Islet precursor cell (in vitro differentiated cells): ENCODE results near the gene NNAT.
"Not testable (repeated sequence)": the region's sequence is repeated elsewhere in the genome, so short reads cannot be mapped to it uniquely, and the experiment has no call there.

Experiments used
- DNase-seq: peaks from one replicate; pipeline ENCODE4 v3.0.0-alpha.2; 2018

The NNAT gene

DNA sequence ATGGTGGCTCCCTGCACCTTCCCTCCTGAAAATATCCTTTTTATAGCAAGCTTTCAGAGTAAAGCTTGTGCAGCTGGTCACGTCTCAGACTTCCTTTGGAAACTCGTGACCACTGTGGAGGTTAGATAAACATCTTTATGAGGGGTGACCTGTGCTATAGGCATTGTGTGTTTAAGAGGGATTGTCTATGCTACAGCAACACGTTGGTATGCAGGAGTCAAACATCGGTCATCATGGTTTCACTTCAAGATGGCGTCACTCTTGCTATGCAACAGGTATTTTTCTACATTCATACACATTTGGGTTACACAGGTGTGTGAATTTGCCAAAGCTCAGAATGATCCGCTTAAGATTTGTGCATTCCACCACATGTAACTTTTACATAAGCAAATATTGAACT lies 21.2 kb downstream of the NNAT start:
- peak; percentile 78 for DNase-seq

DNA sequence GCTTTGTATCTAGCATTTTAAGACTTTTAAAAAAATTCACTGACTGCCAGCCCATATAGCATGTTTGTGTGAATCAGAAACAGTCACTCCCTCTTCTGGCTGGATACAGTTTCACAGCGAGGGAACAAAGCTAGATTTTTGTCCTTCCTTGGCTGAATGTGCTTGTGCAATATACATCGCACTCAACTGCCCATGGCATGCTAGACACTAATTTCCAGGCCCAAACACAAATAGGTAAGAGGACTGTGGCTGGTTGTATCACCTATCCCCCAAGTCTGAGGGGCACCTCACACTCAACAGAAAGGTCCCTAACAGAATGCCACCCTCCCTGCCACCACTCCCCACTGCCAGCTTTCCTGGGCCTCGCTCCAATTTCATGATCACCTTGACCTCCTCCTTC lies 22.8 kb downstream of the NNAT start:
- peak; percentile 54 for DNase-seq

DNA sequence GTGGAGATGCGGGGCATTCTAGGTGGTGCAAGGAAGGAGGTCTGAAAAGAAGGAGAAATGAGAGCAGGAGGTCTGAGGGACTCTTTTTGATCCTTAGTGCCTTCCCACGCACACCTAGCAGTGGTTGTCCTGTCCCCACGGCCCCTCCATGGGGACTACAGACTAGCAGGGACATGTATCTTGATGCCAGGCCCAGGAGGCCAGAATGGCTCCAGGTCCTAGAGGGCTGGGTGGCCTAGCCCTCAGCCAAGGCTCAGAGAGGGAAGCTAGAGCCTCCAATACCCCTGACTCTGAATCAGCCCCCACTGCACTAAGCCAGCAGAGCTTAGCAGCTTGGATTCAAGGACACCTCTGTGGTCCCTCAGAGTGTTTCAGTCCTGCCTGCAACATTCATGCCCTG lies 23.3 kb downstream of the NNAT start:
- peak; percentile 31 for DNase-seq

DNA sequence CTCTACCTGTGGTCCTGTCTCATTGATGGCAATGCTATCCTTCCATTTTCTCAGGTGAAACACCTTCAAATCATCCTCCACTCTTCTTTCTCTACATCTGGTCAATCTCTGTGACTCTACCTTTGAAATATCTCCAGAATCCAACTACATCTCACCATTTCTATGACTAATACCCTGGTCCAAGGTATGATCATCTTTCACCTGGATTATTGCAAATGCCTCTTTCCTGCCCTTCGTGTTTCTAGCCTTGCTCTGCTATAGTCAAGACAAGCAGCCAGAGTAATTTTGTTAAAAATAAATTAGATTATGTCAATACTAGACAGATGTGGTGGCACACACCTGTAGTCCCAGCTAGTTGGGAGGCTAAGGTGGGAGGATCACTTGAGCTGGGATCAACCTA lies 24.5 kb downstream of the NNAT start:
- DNase-seq = no peak

DNA sequence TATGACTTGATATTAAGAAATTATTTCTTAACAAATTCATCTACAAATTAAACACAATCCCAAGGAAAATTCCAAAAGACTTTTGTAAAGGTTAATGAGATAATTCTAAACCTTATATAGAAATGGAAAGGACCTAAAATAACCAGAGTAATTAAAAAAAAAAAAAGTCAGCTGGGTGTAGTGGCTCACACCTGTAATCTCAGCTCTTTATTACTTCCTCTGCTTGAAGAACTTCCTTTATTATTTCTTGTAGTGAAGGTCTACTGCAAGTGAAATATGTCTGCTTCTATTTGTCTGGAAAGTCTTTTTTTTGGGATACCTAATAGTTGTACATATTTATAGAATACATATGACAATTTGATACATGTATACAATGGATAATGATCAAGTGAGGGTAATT lies 26.9 kb downstream of the NNAT start:
- no peak for DNase-seq

DNA sequence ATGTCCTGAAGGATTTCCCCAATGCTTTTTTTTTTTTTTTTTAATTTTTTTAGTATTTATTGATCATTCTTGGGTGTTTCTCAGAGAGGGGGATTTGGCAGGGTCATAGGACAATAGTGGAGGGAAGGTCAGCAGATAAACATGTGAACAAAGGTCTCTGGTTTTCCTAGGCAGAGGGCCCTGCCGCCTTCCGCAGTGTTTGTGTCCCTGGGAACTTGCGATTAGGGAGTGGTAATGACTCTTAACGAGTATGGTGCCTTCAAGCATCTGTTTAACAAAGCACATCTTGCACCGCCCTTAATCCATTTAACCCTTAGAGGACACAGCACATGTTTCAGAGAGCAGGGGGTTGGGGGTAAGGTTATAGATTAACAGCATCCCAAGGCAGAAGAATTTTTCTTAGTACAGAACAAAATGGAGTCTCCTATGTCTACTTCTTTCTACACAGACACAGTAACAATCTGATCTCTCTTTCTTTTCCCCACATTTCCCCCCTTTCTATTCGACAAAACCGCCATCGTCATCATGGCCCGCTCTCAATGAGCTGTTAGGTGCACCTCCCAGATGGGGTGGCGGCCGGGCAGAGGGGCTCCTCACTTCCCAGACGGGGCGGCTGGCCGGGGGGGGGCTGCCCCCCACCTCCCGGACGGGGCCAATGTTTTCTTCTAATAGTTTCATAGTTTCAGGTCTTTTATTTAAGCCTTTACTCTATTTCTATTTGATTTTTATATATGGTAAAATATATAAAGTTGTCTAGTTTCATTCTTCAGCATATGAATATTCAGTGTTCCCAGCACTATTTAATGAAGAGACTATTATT lies 29.3 kb downstream of the NNAT start:
- not testable (repeated sequence) for DNase-seq

DNA sequence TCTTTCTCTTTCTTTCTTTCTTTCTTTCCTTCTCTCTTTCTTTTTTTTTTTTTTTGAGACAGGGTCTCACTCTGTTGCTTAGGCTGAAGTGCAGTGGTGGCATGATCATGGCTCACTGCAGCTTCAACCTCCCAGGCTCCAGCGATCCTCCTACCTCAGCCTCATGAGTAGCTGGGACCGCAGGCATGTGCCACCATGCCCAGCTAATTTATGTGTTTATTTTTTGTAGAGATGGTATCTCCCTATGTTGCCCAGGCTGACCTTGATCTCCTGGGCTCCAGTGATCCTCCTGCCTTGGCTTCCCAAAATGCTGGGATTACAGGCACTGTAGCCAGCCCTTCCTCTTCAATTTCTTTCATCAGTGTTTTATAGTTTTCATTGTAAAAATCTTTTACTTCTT lies 30.6 kb downstream of the NNAT start:
- DNase-seq = peak; percentile 11

DNA sequence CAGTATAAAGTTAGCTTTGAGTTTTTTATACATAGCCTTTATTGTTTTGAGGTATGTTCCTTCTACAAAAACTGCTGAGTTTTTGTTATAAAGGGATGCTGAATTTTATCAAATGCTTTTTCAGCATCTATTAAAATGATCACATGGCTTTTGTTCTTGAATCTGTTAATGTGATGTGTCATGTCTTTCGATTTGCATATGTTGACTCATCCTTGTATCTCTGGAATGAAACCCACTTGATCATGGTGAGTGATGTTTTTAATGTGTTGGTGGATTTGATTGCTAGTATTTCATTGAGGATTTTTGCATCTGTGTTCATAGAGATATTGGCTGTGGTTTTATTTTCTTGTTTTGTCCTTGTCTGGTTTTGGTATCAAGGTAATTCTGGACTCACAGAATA lies 31.4 kb downstream of the NNAT start:
- no peak for DNase-seq

DNA sequence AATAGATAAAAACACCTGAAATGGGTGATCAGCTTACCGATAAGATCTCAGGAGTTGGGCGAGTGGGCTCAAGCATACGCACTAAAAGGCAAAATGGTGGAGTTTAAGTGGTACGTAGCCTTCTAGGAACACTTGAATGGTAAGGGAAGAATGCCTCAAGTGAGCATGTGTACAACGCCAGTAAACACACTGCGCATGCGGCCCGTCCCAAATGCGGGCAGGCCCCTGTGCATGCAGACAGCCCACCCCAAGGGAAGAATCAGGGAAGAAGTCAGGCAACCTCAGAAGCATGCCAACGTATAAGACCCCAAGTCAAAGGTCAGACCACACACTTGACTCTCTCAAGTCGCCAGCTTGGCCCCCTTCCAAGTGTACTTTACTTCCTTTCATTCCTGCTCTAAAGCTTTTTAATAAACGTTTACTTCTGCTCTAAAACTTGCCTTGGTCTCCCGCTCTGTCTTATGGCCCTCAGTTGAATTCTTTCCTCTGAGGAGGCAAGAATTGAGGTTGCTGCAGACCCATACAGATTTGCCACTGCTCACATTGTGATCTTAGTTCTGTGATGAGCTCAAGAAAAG lies 33.8 kb downstream of the NNAT start:
- DNase-seq = not testable (repeated sequence)

DNA sequence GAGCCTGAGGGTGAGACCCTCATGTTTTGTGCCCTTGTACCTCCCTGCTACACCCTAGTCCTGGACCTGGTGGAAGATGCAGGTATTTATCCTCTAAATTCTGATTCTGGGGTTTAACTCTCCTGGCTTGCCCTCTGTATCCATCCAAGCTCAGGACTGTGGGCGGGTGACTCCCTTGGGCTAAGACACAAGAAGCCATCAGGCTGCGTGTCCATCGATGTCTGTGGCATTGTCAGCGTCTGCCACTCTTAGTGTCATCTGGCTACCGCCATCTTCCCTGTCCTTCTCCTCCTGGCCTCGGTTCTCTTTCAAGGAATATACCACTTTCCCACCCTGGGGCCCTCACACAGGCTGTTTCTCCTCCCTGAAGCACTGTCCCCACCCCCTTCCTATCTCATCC lies 35.5 kb downstream of the NNAT start:
- DNase-seq = peak; percentile 35

DNA sequence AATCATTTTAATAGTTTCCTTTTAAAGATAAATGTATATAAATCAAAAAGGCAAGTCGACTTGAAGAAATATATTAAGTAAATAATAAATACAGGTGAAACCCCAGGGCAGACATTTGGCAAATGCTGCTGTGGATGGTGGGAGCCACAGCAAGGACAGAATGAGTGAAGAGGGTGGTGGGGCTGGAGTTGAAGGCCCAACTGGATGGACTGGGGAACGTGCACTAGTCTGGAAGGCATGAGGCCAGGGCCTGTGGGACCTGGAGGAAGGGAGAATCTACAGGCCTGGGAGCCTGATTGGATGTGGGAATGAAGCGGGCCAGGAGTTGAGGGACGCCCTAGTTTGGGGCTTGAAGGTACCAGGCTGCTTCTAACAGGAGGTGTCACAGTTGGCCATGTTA lies 37.3 kb downstream of the NNAT start:
- no peak for DNase-seq

DNA sequence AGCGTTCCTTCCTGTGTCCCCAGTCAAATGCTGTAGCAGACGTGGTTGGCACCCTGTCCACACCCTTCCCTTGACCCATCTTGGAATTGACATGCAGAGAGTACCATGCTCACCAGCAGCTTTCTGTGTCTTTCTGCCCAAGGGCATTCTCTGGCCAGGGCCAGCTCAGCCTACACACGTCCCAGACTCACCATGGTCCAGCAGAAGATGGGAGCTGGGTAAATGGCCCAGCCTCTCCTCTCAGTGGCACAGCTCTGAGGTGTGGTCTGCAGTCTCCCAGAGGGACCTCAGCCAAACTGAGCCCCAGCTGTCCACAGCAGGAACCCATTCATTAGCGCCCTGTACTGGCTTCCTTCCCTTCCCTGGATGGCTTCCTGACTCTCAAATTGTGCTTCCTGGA lies 37.7 kb downstream of the NNAT start:
- DNase-seq = peak; percentile 32

DNA sequence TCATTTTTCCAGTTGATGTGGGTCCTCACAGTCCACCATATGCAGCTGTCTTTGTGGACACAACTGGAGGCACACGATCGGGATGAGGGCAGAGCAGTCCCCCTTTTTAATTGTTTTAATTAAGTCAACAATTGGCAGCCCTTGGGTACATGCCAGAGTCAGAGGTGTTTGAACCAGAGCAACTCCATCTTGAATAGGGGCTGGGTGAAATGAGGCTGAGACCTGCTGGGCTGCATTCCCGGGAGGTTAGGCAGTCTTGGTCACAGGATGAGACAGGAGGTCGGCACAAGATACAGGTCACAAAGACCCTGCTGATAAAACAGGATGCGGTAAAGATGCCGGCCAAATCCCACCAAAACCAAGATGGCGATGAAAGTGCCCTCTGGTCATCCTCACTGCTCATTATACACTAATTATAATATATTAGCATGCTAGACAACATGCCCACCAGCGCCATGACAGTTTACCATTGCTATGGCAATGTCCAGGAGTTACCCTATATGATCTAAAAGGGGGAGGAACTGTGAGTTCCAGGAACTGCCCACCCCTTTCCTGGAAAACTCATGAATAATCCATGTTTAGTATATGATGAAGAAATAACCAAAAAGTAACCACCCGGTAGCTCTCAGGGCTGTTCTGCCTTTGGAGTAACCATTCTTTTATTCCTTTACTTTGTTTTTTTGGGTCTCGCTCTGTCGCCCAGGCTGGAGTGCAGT lies 38.4 kb downstream of the NNAT start:
- DNase-seq = peak; percentile 57

DNA sequence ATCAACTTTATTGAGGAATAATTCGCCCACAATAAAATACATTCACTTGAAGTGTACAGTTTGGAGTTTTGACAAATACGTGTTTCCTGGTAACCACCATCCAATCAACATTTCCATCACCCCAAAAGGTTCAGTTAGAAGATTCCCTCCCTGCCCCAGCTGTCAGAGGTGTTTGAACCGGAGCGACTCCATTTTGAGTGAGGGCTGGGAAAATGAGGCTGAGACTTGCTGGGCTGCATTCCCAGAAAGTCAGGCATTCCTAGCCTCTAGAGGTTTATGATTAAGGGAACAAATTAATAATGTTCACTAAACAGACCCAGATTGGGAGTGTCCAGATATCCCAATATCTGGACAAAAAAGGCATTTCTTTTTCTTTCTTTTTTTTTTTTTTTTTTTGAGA lies 39.6 kb downstream of the NNAT start:
- peak; percentile 8 for DNase-seq

DNA sequence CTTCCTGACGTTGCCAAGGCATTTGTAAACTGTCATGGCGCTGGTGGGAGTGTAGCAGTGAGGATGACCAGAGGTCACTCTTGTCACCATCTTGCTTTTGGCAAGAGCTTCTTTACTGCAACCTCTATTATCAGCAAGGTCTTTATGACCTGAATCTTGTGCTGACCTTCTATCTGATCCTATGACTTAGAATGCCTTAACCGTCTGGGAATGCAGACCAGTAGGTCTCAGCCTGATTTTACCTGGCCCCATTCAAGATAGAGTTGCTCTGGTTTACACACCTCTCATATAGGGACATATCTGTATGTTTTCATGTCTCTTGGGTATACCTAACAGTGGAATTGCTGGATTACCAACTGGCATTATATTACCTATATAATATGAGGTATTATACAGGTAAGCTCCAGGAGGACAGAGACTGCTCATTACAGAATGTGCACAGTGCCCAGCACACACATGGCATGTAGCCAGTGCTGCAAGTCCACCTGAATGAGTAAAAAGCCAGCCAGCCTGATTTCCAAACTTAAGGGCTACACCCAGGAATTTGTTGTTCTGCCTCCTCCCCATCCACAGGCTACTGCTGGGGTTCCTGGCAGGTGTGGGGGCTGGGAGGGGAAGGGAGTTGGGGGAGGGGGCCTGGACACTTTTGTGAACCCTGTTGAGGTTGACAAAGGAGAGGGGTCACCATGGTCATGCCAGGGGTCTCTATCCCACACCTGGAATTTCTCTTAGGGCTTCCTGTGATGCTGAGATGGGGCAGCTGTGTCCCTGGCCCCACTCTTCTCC lies 41.8 kb downstream of the NNAT start:
- DNase-seq = peak; percentile 61

DNA sequence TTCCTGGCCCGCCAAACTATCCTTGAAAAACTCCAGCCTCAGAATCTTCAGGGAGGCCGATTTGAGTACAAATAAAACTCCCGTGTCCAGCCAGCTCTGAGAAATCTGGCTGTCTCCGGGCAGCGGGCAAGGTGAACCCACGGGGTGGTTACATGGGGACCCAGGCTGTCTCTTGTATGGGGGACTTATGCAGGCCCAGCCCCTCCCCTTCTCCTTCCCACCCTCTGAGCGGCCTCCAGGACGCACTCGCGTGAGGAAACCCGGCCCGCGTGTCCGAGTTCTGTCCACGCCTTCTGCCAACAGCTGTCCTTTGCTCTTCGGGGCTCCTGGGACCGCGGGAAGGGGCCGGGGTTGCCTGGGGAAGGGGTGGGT lies 43.0 kb downstream of the NNAT start:
- DNase-seq = no peak

DNA sequence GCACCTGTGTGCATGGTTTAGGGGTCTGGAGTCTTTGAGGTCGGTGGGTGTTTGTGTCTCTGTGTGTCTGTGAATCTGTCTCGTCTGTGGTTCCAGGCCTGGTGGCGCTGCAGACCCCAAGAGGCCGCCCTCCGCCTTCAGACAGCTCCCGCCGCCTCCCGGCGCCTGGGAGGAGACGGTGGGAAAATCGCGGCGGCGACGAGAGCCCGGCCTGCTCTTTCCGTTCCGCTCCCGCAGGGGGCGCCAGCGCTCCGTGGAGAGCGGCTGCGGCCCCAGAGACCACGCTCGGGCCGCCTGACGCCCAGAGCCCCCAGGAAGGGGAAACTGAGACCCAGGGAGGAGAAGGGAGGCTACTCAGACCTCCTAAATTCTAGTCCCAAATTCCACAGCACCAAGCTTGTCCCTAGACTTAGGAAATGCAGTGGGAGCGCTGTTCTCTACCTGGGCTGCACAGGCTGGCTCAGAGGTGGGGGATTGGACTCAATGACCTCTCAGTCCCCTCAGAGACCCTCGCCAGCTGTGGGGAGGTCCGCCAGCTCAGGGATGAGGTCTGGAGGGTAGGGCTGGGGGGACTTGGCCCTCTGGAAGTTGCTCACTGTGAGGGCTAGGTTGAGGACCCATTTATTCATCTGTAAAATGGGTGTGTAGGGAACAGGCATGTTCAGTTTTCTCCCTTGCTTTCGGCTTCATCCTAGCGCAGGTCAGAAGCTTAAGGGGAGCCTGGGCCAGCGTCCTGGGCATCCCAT lies 43.5 kb downstream of the NNAT start:
- DNase-seq = peak; percentile 80

DNA sequence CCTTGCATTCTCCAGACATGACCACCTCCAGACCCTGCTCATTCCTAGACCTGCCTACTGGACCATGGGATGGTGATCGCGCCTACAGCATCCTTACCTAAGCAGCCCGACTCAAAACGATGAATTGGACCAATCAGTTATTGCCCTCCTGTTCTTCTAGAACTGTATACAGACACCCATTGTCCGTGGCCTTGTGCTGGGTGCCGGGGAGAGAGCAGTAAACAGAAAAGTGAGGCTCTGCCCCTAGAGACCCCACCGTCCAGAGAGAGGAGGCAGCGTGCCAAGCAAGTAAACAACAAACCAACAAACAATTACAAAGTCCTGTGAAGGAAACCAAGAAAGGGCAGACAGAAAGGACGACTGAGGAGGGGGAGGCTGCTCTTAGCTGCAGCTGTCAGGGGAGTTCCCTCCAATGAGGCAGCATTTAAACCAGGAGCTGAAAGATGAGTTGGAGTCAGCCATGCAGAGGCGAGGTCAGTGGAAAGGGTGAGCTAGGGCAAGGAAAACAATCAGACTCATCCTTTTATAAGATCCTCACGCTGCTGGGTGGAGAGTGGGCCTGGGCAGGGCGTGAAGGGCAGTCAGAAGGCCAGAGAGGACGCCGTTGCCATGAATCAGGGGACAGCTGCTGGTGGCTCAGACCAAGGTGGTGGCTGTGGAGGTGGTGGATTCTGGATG lies 44.2 kb downstream of the NNAT start:
- DNase-seq = peak; percentile 54

DNA sequence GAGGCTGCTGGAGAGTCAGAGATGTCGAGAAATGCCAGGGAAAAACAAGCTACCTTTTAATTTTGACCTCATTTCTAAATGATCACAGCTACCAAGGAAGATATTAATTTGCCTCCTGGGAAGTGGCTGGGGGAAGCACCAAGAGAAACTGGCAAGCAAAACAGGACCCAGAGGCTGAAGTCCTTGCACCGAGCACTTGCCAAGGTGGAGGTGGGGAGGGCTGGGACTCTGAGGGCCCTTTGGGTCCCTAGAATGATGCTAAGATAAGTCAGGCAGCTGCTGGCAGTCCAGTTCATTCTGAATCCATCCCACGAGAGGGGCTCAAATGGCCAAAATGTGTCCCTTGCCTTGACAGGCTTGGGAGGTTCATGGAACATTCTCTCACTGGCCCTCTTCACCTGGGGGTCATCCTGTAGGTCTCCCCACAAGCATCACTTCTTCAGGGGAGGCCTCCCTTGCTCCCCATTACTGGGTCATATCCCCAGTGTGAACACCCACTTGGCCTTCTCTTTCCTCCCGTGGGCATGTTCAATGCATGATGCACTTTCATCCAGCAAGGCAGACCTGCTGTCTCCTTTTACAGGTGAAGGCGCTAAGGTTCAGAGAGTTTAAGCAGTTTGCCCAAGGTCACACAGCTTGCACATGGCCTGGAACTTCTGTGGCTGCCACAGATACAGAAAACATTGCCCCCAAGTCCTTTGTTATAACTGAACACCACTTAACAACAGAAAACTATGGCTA lies 45.7 kb downstream of the NNAT start:
- DNase-seq = peak; percentile 30

DNA sequence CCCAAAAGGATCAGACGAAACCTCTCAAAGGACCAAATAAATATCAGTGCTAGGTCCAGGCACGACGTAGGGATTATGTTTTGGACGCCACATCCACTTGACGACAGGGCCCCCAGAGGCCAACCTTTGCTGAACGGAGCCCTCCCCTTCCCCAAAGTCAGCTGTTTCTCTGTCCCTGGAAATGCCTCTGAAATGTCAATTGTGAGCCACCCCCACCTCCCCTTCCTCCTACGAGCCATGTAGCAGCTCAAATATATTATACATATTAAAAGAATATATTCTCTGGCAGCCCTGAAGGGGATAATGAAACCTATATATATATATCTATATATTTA lies 46.2 kb downstream of the NNAT start:
- peak; percentile 17 for DNase-seq
